ENCODE results near the gene UBE2L3.

Gene UBE2L3

DNA sequence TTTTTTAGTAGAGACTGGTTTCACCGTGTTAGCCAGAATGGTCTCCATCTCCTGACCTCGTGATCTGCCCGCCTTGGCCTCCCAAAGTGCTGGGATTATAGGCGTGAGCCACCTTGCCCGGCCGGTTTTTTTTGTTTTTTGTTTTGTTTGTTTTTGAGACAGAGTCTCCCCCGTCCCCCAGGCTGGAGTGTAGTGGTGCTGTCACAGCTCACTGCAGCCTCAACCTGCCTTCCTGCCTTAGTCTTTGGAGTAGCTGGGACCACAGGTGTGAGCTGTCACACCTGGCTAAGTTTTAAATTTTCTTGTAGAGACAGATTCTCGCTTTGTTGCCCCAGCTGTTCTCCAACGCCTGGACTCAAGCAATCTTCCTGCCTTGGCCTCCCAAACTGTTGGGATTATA is 101.5 kb downstream of the UBE2L3 start:
- DNase-seq (ENCODE audit: extremely low read depth, low read depth): no peak
- TF ChIP-seq, protein P1, sequence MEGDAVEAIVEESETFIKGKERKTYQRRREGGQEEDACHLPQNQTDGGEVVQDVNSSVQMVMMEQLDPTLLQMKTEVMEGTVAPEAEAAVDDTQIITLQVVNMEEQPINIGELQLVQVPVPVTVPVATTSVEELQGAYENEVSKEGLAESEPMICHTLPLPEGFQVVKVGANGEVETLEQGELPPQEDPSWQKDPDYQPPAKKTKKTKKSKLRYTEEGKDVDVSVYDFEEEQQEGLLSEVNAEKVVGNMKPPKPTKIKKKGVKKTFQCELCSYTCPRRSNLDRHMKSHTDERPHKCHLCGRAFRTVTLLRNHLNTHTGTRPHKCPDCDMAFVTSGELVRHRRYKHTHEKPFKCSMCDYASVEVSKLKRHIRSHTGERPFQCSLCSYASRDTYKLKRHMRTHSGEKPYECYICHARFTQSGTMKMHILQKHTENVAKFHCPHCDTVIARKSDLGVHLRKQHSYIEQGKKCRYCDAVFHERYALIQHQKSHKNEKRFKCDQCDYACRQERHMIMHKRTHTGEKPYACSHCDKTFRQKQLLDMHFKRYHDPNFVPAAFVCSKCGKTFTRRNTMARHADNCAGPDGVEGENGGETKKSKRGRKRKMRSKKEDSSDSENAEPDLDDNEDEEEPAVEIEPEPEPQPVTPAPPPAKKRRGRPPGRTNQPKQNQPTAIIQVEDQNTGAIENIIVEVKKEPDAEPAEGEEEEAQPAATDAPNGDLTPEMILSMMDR (IDR thresholded peaks at IDR 0.05; ENCODE audit: low read depth, low read length): no peak

- TF ChIP-seq, protein P1 (IDR thresholded peaks at IDR 0.05; ENCODE audit: low read depth, low read length): no peak
- DNase-seq (ENCODE audit: extremely low read depth, low read depth): no peak
These were observed 104.7 kb downstream of the UBE2L3 start for GRCh38 chr22:21672107-21672629.

Data from AG09319 (cell line).